ENCODE measurements around the gene CNTNAP2.

GRCh38 chr7:147436718-147437117 is 1320.1 kb downstream of the CNTNAP2 start:
- TF ChIP-seq POLR2A (IDR thresholded peaks at IDR 0.05) (no peak), CTCF (IDR thresholded peaks at IDR 0.05) (no peak)

All from lower leg skin (tissue), 3 donors.